MM.1S (cell line): Measurements from ENCODE around the gene GLRX3.

Source experiments
- CTCF ChIP-seq: fragments of 300-600 bp; sonication (generic); IDR thresholded peaks from 2 replicates; pipeline ENCODE4 v1.5.1; 2016; ENCODE audit warnings: antibody characterized with exemption, low read length, mixed read lengths
- EZH2phosphoT487 ChIP-seq: fragments of 300-600 bp; sonication (generic); IDR thresholded peaks from 2 replicates; pipeline ENCODE4 v1.6.1; 2018; ENCODE audit warnings: antibody characterized with exemption, low read length

- peak; percentile 52 for TF ChIP-seq CTCF
- no peak for TF ChIP-seq EZH2phosphoT487
Observed at GRCh38 chr10:130179640-130180039, 43.4 kb downstream of the GLRX3 start.
